SK-N-SH treated with all-trans-retinoic acid at 6 μM for 48 hours (cell line): Measurements from ENCODE around the gene JARID2.

ENCODE experiments used
- ATAC-seq: fragments of 200-7000 bp; cut with Tn5 transposase; 3 replicates; pipeline ENCODE4 v1.9.1; 2020; ENCODE audit warnings: mild to moderate bottlenecking, moderate library complexity
- BACH2 ChIP-seq: fragments of 250-450 bp; sonication (Bioruptor Pico); IDR thresholded peaks from 2 replicates; pipeline ENCODE4 v1.9.0; 2021; ENCODE audit warnings: mild to moderate bottlenecking, borderline replicate concordance
- CSDC2 ChIP-seq: fragments of 250-450 bp; sonication (Bioruptor Pico); IDR thresholded peaks from 2 replicates; pipeline ENCODE4 v1.5.0; 2020; ENCODE audit warnings: mild to moderate bottlenecking, moderate library complexity
- GLIS3 ChIP-seq: fragments of 250-450 bp; sonication (Bioruptor Pico); IDR thresholded peaks from 2 replicates; pipeline ENCODE4 v1.5.0; 2020; ENCODE audit warnings: mild to moderate bottlenecking, moderate library complexity
- ISL1 ChIP-seq: fragments of 250-450 bp; sonication (Bioruptor Pico); IDR thresholded peaks from 2 replicates; pipeline ENCODE4 v2.1.2; 2022; ENCODE audit warnings: mild to moderate bottlenecking, moderate library complexity
- OSR1 ChIP-seq: fragments of 250-450 bp; sonication (Bioruptor Pico); IDR thresholded peaks from 2 replicates; pipeline ENCODE4 v1.8.0; 2022; ENCODE audit warnings: moderate library complexity, mild to moderate bottlenecking, inconsistent platforms
- PATZ1 ChIP-seq: fragments of 250-450 bp; sonication (Bioruptor Pico); IDR thresholded peaks from 2 replicates; pipeline ENCODE4 v1.8.0; 2020; ENCODE audit warnings: mild to moderate bottlenecking, moderate library complexity, borderline replicate concordance
- RARB ChIP-seq: fragments of 250-450 bp; sonication (Bioruptor Pico); IDR thresholded peaks from 2 replicates; pipeline ENCODE4 v1.8.0; 2021; ENCODE audit warnings: mild to moderate bottlenecking, moderate library complexity
- TOX ChIP-seq: fragments of 250-450 bp; sonication (Bioruptor Pico); IDR thresholded peaks from 2 replicates; pipeline ENCODE4 v1.8.0; 2021; ENCODE audit warnings: mild to moderate bottlenecking, moderate library complexity, borderline replicate concordance
- TSHZ2 ChIP-seq: fragments of 250-450 bp; sonication (Bioruptor Pico); IDR thresholded peaks from 2 replicates; pipeline ENCODE4 v1.5.0; 2020; ENCODE audit warnings: mild to moderate bottlenecking, moderate library complexity
- ZC3H10 ChIP-seq: fragments of 250-450 bp; sonication (Bioruptor Pico); IDR thresholded peaks from 2 replicates; pipeline ENCODE4 v1.5.1; 2021; ENCODE audit warnings: mild to moderate bottlenecking, moderate library complexity
- ZFP3 ChIP-seq: fragments of 250-450 bp; sonication (Bioruptor Pico); IDR thresholded peaks from 2 replicates; pipeline ENCODE4 v1.5.0; 2020; ENCODE audit warnings: mild to moderate bottlenecking, moderate library complexity
- ZFP30 ChIP-seq: fragments of 450-650 bp; formaldehyde crosslinking; IDR thresholded peaks from 2 replicates; pipeline ENCODE4 v1.5.0; 2022; ENCODE audit warnings: mild to moderate bottlenecking, moderate library complexity
- ZNF565 ChIP-seq: fragments of 450-650 bp; formaldehyde crosslinking; conservative IDR thresholded peaks from 2 replicates; pipeline ENCODE4 v1.5.0; 2020; ENCODE audit warnings: low read depth, mild to moderate bottlenecking, moderate library complexity
- ZNF70 ChIP-seq: fragments of 450-650 bp; formaldehyde crosslinking; IDR thresholded peaks from 2 replicates; pipeline ENCODE4 v1.5.0; 2020; ENCODE audit warnings: mild to moderate bottlenecking, moderate library complexity
- TF ChIP-seq, protein P1 (sequence below): fragments of 250-450 bp; sonication (Bioruptor Pico); IDR thresholded peaks from 2 replicates; pipeline ENCODE4 v1.5.1; 2021; ENCODE audit warnings: mild to moderate bottlenecking, moderate library complexity
- TF ChIP-seq, protein P2 (sequence below): fragments of 250-450 bp; sonication (Bioruptor Pico); IDR thresholded peaks from 2 replicates; pipeline ENCODE4 v1.8.0; 2021; ENCODE audit warnings: low read depth, mild to moderate bottlenecking, moderate library complexity, borderline replicate concordance
- TF ChIP-seq, protein P3 (sequence below): fragments of 250-450 bp; sonication (Bioruptor Pico); IDR thresholded peaks from 2 replicates; pipeline ENCODE4 v1.5.1; 2020; ENCODE audit warnings: low read depth, mild to moderate bottlenecking, moderate library complexity

Gene JARID2

GRCh38 chr6:15510536-15511247, 264.8 kb downstream of the JARID2 start:
- TF ChIP-seq, protein P1, sequence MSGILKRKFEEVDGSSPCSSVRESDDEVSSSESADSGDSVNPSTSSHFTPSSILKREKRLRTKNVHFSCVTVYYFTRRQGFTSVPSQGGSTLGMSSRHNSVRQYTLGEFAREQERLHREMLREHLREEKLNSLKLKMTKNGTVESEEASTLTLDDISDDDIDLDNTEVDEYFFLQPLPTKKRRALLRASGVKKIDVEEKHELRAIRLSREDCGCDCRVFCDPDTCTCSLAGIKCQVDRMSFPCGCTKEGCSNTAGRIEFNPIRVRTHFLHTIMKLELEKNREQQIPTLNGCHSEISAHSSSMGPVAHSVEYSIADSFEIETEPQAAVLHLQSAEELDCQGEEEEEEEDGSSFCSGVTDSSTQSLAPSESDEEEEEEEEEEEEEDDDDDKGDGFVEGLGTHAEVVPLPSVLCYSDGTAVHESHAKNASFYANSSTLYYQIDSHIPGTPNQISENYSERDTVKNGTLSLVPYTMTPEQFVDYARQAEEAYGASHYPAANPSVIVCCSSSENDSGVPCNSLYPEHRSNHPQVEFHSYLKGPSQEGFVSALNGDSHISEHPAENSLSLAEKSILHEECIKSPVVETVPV (CRISPR knock-in tag), result no peak
- TF ChIP-seq ZNF565 (CRISPR knock-in tag), result no peak
- TF ChIP-seq, protein P2, sequence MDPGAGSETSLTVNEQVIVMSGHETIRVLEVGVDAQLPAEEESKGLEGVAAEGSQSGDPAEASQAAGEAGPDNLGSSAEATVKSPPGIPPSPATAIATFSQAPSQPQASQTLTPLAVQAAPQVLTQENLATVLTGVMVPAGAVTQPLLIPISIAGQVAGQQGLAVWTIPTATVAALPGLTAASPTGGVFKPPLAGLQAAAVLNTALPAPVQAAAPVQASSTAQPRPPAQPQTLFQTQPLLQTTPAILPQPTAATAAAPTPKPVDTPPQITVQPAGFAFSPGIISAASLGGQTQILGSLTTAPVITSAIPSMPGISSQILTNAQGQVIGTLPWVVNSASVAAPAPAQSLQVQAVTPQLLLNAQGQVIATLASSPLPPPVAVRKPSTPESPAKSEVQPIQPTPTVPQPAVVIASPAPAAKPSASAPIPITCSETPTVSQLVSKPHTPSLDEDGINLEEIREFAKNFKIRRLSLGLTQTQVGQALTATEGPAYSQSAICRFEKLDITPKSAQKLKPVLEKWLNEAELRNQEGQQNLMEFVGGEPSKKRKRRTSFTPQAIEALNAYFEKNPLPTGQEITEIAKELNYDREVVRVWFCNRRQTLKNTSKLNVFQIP (CRISPR knock-in tag), result no peak
- no peak for TF ChIP-seq TSHZ2
- TF ChIP-seq ZFP30 (CRISPR knock-in tag), result no peak
- TF ChIP-seq CSDC2 (CRISPR knock-in tag), result no peak
- no peak for TF ChIP-seq TOX (CRISPR knock-in tag)
- TF ChIP-seq PATZ1 (CRISPR knock-in tag), result no peak
- TF ChIP-seq ISL1 (CRISPR knock-in tag), result no peak
- TF ChIP-seq OSR1 (CRISPR knock-in tag), result no peak
- TF ChIP-seq RARB (CRISPR knock-in tag), result no peak
- no peak for TF ChIP-seq ZC3H10 (CRISPR knock-in tag)
- TF ChIP-seq, all 23 proteins: peak for 0
- no peak for ATAC-seq

GRCh38 chr6:15511248-15512125, 265.6 kb downstream of the JARID2 start:
- no peak for TF ChIP-seq TOX (CRISPR knock-in tag)
- TF ChIP-seq, all 23 proteins: peak for 0
- no peak for ATAC-seq

GRCh38 chr6:15512126-15512525, 266.3 kb downstream of the JARID2 start:
- no peak for TF ChIP-seq ZC3H10 (CRISPR knock-in tag)
- no peak for TF ChIP-seq ZFP3 (CRISPR knock-in tag)
- TF ChIP-seq GLIS3, result no peak
- TF ChIP-seq ZFP30 (CRISPR knock-in tag), result no peak
- TF ChIP-seq TOX (CRISPR knock-in tag), result no peak
- TF ChIP-seq, protein P1 (CRISPR knock-in tag), result no peak
- no peak for TF ChIP-seq ISL1 (CRISPR knock-in tag)
- TF ChIP-seq, protein P3, sequence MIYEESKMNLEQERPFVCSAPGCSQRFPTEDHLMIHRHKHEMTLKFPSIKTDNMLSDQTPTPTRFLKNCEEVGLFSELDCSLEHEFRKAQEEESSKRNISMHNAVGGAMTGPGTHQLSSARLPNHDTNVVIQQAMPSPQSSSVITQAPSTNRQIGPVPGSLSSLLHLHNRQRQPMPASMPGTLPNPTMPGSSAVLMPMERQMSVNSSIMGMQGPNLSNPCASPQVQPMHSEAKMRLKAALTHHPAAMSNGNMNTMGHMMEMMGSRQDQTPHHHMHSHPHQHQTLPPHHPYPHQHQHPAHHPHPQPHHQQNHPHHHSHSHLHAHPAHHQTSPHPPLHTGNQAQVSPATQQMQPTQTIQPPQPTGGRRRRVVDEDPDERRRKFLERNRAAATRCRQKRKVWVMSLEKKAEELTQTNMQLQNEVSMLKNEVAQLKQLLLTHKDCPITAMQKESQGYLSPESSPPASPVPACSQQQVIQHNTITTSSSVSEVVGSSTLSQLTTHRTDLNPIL (CRISPR knock-in tag), result no peak
- TF ChIP-seq ZNF70 (CRISPR knock-in tag), result no peak
- no peak for TF ChIP-seq BACH2 (CRISPR knock-in tag)
- ATAC-seq, result peak; percentile 66
